CD4-positive, alpha-beta T cell treated with Interleukin-4 for 4 hours (primary cell): Measurements from ENCODE around the gene NPM1.

ENCODE experiments used
- DNase-seq: peaks from one replicate; pipeline ENCODE4 v3.0.0-alpha.2; 2020

The NPM1 gene

DNA sequence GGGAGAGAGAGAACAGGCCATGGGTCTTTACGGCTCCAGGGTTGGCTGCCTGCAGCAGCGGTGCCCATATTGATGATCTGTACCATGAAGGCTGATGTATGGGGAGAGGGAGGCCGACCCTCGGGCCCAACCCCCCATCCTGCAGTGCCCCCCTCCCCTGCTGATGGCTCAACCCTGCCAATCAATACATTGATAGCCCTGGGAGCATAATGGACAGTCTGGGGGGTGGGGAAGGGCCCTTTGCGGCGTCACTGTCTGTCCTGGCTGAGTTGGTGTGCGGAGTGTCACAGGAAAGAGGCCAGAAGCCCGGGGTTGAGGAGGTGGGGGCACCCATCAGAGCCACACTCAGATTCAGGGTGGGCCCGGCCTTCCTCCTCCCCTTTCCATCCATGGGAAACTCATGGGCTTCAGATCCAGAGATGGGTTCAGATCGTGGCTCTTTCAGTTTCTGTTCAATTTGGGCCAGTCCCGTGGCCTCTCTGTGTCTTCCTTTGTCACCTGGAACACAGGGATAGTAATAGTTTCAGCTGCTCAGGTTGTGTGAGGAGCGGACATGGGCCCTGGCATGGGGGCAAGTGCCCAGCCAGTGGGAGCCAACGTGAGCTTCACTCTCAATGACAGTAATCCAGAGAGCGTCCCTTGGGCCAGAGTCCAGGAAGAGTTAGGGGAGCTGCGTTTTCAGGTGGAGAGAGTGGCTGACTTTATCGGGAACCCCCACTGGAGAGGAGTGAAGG, 41.3 kb downstream of the NPM1 start:
- no peak for DNase-seq

DNA sequence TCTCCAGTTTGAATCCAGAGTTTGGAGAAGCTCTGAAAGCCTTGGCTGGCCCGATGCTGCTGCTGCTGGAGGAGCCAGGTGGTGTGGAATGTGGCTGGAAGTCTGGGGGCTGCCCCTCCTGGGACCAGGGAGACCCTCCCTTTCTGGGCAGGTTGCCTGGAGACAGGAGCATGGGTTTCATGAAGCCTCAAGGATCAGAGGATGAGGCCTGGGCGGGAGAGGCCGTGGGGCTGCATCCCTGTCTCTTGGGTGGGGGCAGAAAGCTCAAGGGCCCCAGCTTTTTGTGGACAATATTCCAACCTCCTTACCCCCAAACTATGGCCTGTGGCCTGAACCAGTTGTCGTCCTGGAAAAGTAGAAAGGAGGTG, 41.9 kb downstream of the NPM1 start:
- DNase-seq, result no peak

DNA sequence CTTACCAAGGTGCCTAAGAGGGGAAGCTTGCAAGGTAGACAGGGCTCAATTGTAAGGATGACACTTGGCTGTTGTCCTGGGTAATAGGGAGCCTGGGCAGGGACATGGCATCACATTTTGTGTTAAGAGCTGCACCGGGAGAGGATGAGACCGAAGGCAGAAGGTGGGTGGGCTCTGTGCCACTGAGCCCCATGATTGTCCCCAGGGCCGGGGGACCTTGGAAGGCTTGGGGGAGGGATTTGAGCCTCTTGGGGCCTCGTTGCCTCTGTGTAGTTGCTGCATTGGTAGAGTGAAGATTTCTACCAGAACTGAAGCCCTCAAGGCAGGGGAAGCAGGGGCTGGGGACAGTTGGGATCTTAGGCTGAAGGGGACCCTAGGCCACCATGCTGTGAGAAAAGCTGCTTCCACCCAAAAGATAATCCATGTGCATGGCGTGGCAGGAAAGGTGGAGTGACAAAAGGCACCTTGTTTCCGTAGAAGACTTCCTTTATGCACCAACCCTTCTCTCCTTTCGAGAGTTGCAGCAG, 43.7 kb downstream of the NPM1 start:
- DNase-seq, result no peak

DNA sequence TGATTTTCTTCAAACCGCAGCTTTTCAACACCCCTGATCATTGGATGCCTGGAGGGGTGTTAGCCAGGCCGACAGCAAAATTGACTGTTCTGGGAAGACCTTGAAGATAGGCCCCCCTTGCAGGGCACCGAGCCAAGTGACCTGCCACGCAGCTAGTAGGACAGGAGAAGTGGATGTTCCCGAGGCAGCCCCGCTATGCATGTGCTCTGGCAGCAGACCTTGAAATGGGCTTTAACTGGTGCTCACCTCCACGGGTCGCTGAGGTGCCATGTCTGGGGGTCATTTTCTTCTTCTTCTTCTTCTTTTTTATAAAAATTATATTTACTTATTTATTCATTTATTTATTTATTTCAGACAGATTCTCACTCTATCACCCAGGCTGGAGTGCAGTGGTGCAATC, 44.4 kb downstream of the NPM1 start:
- DNase-seq, result no peak

DNA sequence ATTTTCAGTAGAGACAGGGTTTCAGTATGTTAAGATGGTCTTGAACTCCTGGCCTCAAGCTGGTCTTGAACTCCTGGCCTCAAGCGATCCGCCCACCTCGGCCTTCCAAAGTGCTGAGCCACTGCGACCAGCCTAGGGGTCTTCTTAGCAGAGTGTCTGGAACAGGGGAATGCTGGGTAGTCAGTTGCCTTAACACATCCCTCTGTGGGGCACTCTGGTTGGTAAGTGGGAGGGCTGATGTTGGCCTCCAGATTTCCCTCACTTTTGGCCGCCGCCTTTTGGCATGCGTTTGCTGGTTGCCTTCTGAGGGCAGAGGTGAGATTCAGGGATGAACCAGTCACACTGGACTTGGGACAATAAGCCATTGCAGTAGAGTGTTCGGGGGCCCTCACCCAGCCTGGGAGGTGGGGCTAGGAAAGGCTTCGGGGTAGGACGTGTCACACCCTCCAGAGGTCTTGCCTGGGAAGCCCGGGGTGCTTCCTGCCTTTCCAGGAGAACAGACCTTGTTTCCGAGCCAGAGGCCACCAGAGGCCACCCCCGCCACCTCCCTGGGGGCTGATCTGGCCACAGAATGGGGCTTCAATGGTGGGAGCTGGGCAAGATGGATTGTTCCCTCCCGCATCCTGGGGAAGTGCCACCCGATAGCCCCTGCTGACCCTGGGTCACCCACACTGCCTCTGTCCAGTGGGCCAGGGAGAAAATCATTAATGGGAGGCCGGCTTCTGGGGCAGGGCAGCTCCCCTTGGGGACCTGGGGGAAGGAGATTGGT, 45.1 kb downstream of the NPM1 start:
- no peak for DNase-seq

DNA sequence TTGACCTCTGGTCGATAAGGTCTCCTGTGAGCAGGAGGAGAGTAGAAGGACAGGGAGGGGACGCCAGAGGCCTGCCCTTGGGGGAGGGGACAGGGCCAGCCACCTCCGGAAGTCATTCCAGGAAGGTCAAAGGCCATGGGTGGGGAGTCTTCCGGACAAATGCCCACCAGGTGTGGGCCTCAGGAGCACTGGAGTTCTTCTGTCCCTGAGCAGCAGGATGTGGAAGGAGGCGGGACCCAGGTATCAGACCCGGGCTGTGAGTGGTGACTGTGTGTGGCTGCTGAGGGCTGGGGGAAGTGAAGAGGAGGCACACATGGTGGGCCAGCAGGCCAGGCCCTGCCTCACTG, 45.7 kb downstream of the NPM1 start:
- no peak for DNase-seq

DNA sequence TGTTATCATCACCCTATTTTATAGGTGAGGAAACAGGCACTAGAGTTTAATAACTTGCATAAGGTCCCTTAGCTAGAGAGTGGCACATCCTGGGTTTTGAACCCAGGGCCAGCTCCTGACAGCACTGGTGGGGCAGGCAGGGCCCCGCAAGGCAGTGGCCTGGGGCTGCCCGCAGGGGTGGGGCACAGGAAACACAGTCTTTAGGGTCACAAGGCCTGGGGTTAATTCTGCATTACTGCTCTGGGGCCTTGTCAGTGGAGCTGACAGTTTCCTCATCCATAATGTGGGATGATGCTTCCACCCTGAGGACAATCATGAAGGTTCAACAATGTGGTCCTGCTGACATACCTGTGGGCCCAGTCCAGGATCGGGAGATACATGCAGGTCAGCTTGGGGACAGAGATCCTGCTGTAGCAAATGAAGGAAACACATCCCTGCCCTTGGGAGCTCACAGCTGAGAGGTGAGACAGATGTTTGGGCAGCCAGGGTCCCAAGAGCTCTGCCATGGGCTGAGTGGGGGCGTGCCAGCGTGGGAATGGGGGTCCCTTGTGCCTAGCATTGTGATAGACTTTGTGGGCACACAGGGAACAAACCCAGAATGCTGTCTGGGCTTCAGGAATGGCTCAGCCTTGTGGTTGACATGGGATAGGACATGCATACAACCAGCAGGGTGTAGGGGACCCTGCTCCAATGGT, 46.5 kb downstream of the NPM1 start:
- no peak for DNase-seq

DNA sequence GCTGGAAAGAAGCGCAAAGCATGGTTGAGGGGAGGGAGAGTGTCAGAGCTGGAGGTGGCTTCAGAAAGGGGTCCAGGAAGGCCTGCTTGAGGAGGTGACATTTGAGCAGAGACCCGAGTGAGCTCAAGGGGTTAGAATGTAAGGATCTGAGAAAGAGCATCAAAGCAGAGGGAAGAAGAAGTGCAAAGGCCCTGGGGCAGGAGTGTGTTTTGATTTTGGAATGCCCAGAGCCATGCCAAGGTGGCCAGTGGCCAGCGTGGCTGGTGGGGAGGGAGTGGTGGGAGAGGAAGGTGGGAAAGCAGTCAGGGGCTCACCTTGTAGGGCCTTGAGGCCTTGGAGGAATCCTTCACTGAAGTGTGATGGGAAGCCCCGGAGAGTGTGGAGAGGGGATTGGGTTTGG, 47.2 kb downstream of the NPM1 start:
- DNase-seq, result no peak

DNA sequence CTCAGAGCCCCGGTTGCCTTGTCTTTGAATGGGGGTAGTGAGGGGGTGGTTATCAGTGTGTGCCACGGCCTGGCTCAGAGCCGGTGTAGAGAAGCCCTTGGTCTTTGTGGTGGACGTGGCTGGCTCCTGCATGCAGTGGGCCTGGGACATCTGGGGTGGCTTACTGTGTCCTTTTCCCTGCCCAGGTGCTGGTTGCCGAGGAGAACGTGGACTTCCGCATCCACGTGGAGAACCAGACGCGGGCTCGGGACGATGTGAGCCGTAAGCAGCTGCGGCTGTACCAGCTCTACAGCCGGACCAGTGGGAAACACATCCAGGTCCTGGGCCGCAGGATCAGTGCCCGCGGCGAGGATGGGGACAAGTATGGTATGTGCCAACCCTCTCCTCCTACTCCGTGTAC, 48.3 kb downstream of the NPM1 start:
- no peak for DNase-seq

DNA sequence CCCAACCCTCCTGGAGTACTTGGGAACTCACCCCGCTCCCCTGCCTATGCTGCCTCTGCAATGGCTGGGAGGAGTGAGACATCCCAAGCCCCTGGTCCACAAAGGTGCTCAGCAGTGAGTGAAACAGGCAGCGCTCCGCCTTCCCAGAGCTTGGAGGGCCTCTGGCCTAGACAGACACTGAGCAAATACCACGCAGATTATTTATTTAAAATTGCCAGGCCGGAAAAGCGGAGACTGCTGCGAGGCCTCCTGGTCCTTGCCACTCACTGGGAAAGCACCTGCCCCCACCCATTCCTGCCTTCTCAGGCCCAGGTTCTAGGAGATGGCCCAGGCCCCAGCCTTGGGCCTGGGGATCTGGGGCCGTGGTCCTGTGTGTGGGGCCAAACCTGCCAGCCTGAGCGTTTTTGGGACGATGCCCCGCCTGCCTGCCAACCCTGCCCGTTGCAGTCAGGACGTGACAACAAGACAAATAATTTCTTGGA, 49.2 kb downstream of the NPM1 start:
- DNase-seq, result no peak

DNA sequence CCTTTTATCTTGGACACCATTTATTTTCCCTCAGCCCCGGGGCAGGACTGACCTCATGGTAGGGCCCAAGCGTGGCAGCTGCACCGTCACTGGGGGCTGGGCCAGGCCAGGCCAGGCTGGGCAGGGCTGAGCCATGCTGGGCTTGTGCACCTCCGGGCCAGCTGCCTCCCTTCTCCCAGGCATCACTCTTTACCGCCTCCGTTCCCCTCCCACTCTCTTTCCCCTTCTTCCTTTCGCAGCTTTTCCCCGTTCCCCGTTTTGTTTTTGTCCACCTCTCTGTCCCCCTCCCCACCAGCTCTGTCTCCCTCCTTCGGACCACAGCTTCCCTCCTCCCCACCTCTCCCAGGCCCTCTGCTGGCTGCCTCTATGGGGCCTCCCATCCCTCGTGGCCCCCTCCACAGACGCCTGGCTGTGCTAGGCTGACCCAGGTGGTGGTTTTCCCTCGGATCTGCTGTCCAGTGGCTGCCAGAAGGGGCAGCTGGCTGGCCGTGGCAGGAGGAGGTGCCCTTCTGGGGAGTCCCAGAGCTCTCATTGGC, 49.7 kb downstream of the NPM1 start:
- no peak for DNase-seq

DNA sequence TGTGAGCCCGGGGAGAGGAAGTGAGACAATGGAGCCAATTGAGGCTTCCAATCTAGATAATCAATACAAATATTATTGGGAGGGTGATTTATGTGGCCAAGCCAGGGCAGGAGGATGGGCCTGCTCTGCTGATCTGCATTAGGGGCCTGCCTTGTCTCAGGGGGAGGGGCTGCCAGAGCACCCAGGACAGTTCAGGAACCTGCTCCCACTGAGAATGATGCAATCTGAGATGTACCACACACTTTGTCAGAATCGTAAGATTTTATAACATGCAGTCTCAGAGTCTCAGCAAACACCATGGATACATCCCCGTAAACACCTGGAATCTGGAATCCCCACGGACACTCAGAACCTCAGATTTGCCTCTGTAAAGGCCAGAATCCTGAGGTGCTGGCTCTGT, 51.1 kb downstream of the NPM1 start:
- no peak for DNase-seq

DNA sequence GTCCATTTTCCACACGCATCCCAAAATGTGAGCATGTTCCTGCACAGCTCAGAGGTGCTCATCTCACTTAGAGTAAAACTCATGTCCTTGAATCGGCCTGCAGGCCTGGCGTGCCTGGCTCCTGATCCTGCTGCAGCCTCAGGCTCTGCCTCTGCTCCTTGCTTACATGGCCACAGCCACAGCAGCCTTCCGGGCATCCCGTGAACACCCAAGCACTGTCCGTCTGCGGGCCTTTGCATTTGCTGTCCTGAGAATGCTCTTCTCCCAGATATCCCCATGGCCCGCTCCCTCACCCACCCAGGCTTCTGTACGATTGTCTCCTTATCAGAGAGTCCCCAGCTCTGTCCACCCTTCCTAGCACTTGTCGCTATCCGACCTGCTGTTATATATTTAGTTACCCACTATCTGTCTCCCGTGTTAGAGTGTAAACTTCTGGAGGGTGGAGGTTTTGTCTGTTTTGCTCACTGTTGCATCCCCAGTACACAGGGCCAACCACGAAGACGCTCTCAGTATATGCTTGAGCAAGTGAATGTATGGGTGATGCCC, 53.7 kb downstream of the NPM1 start:
- no peak for DNase-seq

DNA sequence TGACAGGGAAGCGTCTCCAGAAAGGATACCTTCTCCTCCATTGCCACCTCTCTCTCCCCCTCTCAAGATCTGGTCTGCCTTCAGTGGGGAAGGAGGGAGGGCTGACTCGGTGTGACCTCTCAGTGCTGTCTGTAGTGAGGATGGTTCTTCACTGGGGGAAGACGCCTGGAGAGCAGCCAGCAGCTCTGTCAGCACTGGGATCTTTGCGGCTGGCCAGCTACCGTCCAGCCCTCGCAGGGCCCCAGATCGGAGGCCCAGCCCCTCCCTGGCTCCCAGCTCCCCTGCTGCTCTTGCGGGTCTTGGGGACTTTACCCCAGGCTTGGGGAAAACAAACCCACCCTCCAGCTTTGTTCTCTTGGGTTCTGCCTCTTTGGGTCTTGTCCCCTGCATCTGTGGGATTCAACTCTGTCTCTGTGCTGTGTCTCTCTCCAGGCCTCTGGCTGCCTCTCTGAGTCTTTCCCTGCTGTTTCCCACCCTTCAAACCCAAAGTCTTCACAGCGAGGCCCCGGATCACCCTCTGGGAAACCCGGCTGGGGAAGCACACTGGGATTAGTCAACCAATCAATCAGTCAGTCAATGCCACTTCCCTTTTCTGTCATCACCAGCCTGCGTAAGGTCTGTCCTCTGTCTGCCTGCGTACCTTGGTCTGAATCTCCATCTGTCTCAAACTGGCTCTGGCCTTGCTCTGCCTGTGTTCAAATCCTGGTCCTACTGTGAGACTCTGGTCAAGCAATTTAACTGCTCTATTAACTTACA, 54.8 kb downstream of the NPM1 start:
- DNase-seq, result no peak

DNA sequence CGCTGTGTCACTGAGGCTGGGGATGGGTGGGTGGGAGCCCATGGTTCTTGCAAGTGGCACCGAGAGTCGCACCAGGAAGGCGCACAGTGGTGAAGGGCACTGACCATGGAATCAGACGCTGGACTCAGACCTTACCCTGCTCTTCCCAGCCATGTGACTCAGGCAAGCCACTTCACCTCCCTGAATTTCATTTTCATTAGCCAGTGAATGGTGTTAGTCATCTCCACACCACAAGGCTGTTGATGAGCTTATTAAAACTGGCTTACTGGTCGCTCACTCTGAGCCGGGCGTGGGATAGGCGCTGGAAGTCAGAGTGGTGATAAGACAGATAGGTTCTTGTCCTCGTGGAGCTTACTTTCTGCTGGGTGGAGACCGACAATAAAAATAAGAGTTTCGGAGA, 56.9 kb downstream of the NPM1 start:
- no peak for DNase-seq

DNA sequence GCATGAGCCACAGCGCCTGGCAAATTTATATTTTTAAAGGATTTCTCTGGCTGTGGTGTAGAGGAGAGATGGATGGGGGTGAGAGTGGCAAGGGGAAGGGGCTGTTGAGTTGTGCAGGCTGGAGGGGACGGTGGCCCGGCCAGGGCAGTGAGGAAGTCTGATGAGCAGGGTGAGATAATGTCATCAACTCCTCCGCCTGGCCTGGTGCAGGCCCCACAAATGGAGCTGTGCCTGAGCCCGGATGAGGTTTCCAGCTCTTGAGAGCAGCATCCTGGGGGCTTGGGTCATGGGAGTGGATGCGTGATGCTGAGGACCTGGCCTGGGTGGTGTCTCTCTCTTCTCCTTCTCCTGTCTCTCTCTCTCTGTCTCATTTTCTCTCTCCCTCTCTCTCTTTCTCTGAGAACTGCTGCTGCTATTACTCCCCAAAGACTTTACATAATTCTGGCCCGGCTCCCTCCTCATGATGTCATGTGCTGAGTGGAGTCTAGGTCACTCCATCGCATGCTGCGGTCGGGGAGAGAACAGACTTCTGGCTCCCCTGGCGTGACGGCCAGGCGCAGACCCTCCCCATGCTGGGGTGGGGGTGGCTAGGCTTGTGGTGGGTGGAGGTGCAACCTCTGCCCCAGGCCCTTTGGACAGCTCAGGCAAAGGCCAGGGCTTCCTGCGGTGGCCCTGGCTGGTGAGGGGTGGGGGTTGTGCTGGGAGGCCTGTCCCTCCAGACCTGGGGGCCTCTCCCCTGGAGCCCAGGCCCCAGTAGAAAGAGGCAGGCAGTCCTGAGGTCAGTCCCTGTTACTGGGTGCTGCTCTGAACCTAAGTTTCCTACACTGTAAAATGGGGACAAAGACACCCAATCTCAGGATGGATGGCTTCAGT, 58.2 kb downstream of the NPM1 start:
- no peak for DNase-seq

DNA sequence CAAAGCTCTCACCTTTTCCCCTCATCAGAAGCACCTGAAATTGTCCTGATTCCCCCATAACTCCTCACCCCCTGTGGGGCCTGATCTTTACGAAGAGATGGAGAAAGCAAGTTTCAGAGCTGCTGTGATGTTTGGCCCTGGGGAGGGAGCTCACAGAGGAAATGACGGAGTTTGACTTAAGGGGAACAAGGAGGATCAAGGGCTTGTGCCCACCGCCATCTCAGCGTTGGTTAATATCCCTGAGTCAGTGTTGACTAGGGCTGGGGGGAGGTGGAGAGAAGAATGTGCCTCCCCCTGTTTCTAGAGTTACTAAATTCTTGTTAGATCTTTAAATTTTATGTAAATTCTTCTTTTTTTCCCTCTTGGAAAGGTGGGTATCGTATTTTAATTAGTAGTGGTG, 59.6 kb downstream of the NPM1 start:
- no peak for DNase-seq

DNA sequence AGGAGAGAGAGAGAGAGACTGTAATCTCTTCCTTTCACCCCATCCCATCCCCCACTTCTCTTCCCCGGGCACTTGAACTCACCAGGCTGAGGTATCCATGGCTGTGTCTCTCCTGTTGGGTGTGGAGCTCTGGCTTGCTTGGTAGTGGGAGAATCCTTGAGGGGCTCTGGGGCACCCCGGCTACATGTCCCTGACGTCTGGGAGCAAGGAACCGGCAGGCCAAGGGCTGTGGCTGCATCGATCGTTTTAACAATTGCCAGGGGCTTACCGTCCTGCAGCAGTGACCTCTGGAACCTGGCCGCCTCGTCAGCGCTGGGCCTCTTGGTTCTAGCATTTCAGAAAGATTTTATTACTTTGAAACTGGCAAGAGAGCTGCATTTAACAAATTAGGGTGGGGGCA, 61.8 kb downstream of the NPM1 start:
- no peak for DNase-seq

DNA sequence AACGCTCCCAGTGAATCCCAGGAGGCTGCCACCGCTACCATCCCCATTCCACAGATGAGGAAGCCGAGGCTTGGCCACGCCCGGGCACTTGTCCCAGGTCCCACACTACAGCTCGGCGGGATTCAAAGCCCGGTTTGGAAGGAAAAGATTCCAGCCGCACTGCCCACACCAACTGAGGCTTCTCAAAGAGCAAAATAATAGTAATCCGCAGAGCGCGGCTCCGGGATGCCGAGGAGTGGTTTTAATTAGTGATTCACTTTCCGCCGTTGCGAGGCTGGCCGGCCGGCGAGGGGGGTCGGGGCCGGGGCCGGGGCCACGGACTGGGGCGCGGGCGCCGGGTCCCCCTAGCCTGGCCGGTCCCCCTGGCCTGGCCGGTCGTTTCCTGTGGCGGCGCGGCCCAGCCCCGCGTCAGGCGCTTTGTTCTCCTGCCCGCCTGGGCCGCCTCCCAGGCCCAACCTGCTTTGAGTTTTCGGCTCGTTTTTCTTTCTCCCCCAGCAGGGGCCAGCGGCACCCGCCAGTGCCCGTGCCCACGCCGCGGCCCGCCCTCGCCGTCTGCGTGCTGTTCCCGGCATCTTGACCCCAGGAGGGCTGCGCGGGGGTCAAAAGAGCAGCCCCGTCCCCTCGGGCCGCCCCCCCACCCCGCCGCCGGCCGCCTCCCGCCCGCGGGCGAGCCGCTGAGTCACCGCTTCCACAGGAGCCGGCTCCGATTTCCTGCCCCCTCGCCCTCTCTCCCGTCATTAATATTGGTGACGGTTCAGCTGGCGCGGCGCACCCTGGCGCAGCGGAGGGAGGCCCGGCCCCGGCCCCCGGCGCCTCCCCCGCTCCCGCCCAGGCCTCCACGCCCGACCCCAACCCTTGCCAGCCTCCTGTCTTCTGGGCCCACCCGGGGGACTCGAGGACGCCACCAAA, 63.0 kb downstream of the NPM1 start:
- DNase-seq, result no peak

DNA sequence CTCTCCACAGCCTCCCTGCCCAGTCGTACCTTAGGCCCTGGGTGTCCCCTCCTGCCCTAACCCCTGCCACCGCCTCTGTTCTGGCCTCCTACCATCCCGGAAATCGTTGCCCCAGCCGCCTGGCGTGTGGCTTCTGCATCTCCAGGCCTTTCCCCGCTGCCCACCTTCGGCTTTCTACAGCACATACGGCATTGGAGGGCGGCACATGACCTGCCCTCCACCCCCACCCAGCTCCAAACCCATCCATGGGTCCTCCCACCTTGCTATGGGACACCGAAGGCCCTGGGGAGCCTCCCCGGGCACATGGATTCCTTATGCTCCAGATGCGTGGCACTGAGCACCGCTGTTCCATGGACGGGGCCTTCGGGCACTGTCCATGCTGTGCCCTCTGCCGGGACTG, 63.8 kb downstream of the NPM1 start:
- DNase-seq, result no peak
